Neural progenitor cell (in vitro differentiated cells): ENCODE measurements around the gene SPACA7. TPM values are rescaled to one million over a fixed set of nuclear protein-coding genes. Genes with fewer than 3 reads are reported as not detected.

ENCODE experiments used
- DNase-seq: peaks from one replicate; pipeline ENCODE4 v3.0.0-alpha.2; 2016; ENCODE audit warnings: low spot score
- H2AFZ ChIP-seq: fragments of 200-600 bp; sonication (generic); replicated peaks from 2 replicates; pipeline ENCODE4 v1.6.1; 2016; ENCODE audit warnings: antibody characterized with exemption
- H3F3A ChIP-seq: fragments of 200-600 bp; sonication (generic); 2 replicates; pipeline ENCODE4 v1.6.1; 2016; ENCODE audit warnings: antibody characterized with exemption, low read depth
- H3K27ac ChIP-seq: fragments of 200-600 bp; sonication (generic); 2 replicates; pipeline ENCODE4 v1.5.1; 2016; ENCODE audit warnings: mild to moderate bottlenecking
- H3K27me3 ChIP-seq: fragments of 200-600 bp; sonication (generic); 2 replicates; pipeline ENCODE4 v1.6.1; 2016; ENCODE audit warnings: mild to moderate bottlenecking, moderate library complexity
- H3K36me3 ChIP-seq: fragments of 200-600 bp; sonication (generic); 2 replicates; pipeline ENCODE4 v1.5.1; 2016
- H3K4me1 ChIP-seq: fragments of 200-600 bp; sonication (generic); 2 replicates; pipeline ENCODE4 v1.6.1; 2016; ENCODE audit warnings: mixed run types
- H3K4me2 ChIP-seq: fragments of 200-600 bp; sonication (generic); 2 replicates; pipeline ENCODE4 v1.6.1; 2016
- H3K4me3 ChIP-seq: fragments of 200-600 bp; sonication (generic); 2 replicates; pipeline ENCODE4 v1.5.1; 2016
- H3K79me2 ChIP-seq: fragments of 200-600 bp; sonication (generic); 2 replicates; pipeline ENCODE4 v1.6.1; 2016; ENCODE audit warnings: low read depth
- H3K9ac ChIP-seq: fragments of 200-600 bp; sonication (generic); 2 replicates; pipeline ENCODE4 v1.6.1; 2016
- H3K9me3 ChIP-seq: fragments of 200-600 bp; sonication (generic); 2 replicates; pipeline ENCODE4 v1.5.1; 2016; ENCODE audit warnings: low read depth
- H4K20me1 ChIP-seq: fragments of 200-600 bp; sonication (generic); 2 replicates; pipeline ENCODE4 v1.6.1; 2016; ENCODE audit warnings: low read depth
- H3K27ac Mint-ChIP-seq: 3 replicates; pipeline ENCODE4 v1.8.0; 2021; ENCODE audit warnings: mixed read lengths
- H3K27me3 Mint-ChIP-seq: 2 replicates; pipeline ENCODE4 v1.8.0; 2022; ENCODE audit warnings: low read depth, mild to moderate bottlenecking, inconsistent platforms, moderate library complexity, mixed read lengths; ENCODE audit not compliant: insufficient read depth
- H3K36me3 Mint-ChIP-seq: 3 replicates; pipeline ENCODE4 v1.8.0; 2021; ENCODE audit warnings: mixed read lengths
- H3K4me1 Mint-ChIP-seq: 3 replicates; pipeline ENCODE4 v1.8.0; 2021; ENCODE audit warnings: mixed read lengths
- H3K4me3 Mint-ChIP-seq: 3 replicates; pipeline ENCODE4 v1.8.0; 2021; ENCODE audit warnings: mild to moderate bottlenecking, moderate library complexity, mixed read lengths
- H3K9me3 Mint-ChIP-seq: 3 replicates; pipeline ENCODE4 v1.8.0; 2020; ENCODE audit warnings: mixed read lengths
- EZH2 ChIP-seq: fragments of 200-600 bp; sonication (generic); IDR thresholded peaks from 2 replicates; pipeline ENCODE4 v1.6.1; 2017; ENCODE audit warnings: antibody characterized with exemption, mild to moderate bottlenecking, moderate library complexity
- EZH2phosphoT487 ChIP-seq: fragments of 200-600 bp; sonication (generic); IDR thresholded peaks from 2 replicates; pipeline ENCODE4 v1.6.1; 2017; ENCODE audit warnings: antibody characterized with exemption
- total RNA-seq: library from RNA; depleted of rRNA; stranded (reverse); fragments of >200 nt; gene quantifications from 2 replicates; pipeline ENCODE4 v1.2.3, GENCODE V29; 2015; ENCODE audit warnings: low replicate concordance
- TF ChIP-seq, protein P1 (sequence below): fragments of 200-600 bp; sonication (generic); IDR thresholded peaks from 2 replicates; pipeline ENCODE4 v1.5.1; 2017; ENCODE audit warnings: antibody characterized with exemption, mild to moderate bottlenecking

SPACA7 gene
- total RNA-seq, 1 donor from 2014 or later, result not detected

DNA sequence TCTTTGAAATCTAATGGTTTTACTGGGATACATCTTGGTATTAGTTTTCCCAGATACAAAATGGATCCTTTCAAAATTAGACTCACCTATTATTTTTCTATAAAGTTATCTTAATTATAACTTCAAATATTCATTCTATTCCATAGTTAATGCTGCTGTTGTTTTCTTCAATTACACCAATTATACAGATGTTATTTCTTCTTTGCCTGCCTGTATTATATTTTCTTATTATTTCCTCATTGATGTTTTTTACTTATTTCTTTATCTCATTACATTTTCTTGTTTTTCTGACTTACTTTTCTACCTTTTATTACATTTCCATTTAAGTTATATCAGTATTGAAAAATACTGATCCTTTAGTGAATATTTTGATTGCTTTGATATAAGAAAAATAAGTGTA, 40.9 kb downstream of the SPACA7 start:
- no peak overlapping the region for H3K27ac Mint-ChIP-seq
- H3K4me3 Mint-ChIP-seq, result no peak overlapping the region
- Histone ChIP-seq H3K9ac (no peak overlapping the region), H2AFZ (no peak overlapping the region), H3K4me2 (no peak overlapping the region), H3K79me2 (no peaks in the 10 kb centered on the region), H3K4me1 (no peaks in the 10 kb centered on the region), H3F3A (no peaks in the 10 kb centered on the region), H3K27me3 (no peaks in the 10 kb centered on the region), H4K20me1 (no peaks in the 10 kb centered on the region), H3K36me3 (no peaks in the 10 kb centered on the region), H3K9me3 (peaks cover 29% of the 10 kb centered on the region), H3K4me3 (no peak overlapping the region), H3K27ac (no peak overlapping the region)
- peaks cover 4% of the 10 kb centered on the region for H3K27me3 Mint-ChIP-seq
- H3K9me3 Mint-ChIP-seq, result peaks cover 62% of the 10 kb centered on the region
- H3K36me3 Mint-ChIP-seq, result peaks cover 2% of the 10 kb centered on the region
- DNase-seq, result no peak
- TF ChIP-seq EZH2phosphoT487 (no peak), EZH2 (no peak)
- TF ChIP-seq, protein P1, sequence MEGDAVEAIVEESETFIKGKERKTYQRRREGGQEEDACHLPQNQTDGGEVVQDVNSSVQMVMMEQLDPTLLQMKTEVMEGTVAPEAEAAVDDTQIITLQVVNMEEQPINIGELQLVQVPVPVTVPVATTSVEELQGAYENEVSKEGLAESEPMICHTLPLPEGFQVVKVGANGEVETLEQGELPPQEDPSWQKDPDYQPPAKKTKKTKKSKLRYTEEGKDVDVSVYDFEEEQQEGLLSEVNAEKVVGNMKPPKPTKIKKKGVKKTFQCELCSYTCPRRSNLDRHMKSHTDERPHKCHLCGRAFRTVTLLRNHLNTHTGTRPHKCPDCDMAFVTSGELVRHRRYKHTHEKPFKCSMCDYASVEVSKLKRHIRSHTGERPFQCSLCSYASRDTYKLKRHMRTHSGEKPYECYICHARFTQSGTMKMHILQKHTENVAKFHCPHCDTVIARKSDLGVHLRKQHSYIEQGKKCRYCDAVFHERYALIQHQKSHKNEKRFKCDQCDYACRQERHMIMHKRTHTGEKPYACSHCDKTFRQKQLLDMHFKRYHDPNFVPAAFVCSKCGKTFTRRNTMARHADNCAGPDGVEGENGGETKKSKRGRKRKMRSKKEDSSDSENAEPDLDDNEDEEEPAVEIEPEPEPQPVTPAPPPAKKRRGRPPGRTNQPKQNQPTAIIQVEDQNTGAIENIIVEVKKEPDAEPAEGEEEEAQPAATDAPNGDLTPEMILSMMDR, result no peak
- H3K4me1 Mint-ChIP-seq, result no peaks in the 10 kb centered on the region

DNA sequence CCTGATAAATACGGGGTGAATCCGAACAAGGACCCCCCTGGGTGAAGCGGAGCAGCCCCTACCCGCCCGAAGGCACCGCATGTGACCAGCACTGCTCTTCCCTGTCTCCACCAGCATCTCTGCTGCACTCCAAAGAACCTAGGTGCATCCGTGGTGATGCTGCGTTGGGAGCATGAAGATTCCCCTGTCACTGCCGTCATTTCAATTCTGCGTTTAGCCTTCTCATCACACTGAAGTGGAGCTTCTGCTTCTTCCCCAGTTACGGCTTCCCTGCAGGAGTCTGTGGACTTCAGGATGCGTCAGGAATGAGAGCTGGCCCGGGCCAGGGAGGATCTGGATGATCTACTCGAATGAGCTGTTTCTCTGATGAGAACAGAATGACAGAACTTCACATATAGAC, 47.9 kb downstream of the SPACA7 start:
- H4K20me1 ChIP-seq, result no peaks in the 10 kb centered on the region
- DNase-seq, result no peak
- no peaks in the 10 kb centered on the region for H3K4me1 Mint-ChIP-seq
- no peaks in the 10 kb centered on the region for H3K79me2 ChIP-seq
- H3K27ac ChIP-seq, result no peak overlapping the region
- H3K36me3 ChIP-seq, result no peaks in the 10 kb centered on the region
- H3K27me3 ChIP-seq, result no peaks in the 10 kb centered on the region
- no peak overlapping the region for H3K4me2 ChIP-seq
- peaks cover 38% of the 10 kb centered on the region for H3K9me3 ChIP-seq
- H3F3A ChIP-seq, result no peaks in the 10 kb centered on the region
- peaks cover 69% of the 10 kb centered on the region for H3K9me3 Mint-ChIP-seq
- no peaks in the 10 kb centered on the region for H3K4me1 ChIP-seq
- no peak overlapping the region for H3K4me3 ChIP-seq
- H2AFZ ChIP-seq, result no peak overlapping the region
- H3K36me3 Mint-ChIP-seq, result peaks cover 4% of the 10 kb centered on the region
- no peak overlapping the region for H3K9ac ChIP-seq
- no peak overlapping the region for H3K4me3 Mint-ChIP-seq
- TF ChIP-seq, protein P1, result no peak
- TF ChIP-seq EZH2 (no peak), EZH2phosphoT487 (no peak)
- H3K27me3 Mint-ChIP-seq, result peaks cover 7% of the 10 kb centered on the region
- no peak overlapping the region for H3K27ac Mint-ChIP-seq

DNA sequence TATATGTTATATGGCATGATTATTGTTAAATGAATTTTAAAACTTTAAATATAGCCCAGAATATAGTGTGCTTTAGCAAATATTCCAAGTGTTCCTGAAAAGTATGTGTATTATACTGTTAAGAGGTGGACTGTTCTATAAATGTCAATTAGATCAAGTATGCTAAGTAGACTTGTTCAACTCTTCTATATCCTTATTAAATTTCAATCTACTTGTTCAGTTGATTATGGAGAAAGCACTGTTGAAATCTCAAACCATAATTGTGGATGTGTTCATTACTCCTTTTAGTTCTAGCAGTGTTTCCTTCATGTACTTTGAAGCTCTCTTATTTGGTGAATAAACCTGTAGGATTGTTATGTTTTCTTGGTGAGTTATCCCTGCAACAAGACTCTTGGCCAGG, 52.5 kb downstream of the SPACA7 start:
- no peak overlapping the region for H3K27ac ChIP-seq
- no peak for DNase-seq
- no peaks in the 10 kb centered on the region for H3K79me2 ChIP-seq
- H3K4me2 ChIP-seq, result no peak overlapping the region
- Mint-ChIP-seq H3K9me3 (peaks cover 46% of the 10 kb centered on the region), H3K27ac (no peak overlapping the region), H3K4me3 (no peak overlapping the region), H3K27me3 (peaks cover 11% of the 10 kb centered on the region), H3K4me1 (no peaks in the 10 kb centered on the region), H3K36me3 (peaks cover 3% of the 10 kb centered on the region)
- H3F3A ChIP-seq, result no peaks in the 10 kb centered on the region
- peaks cover 19% of the 10 kb centered on the region for H3K9me3 ChIP-seq
- no peaks in the 10 kb centered on the region for H4K20me1 ChIP-seq
- no peaks in the 10 kb centered on the region for H3K27me3 ChIP-seq
- no peak for TF ChIP-seq EZH2phosphoT487
- no peak for TF ChIP-seq EZH2
- TF ChIP-seq, protein P1, result no peak
- no peak overlapping the region for H2AFZ ChIP-seq
- no peaks in the 10 kb centered on the region for H3K36me3 ChIP-seq
- H3K4me3 ChIP-seq, result no peak overlapping the region
- no peaks in the 10 kb centered on the region for H3K4me1 ChIP-seq
- H3K9ac ChIP-seq, result no peak overlapping the region
